GM10266 (cell line): Measurements from ENCODE around the gene ROBO1.

Source experiments
- DNase-seq: peaks from one replicate; pipeline ENCODE4 v3.0.0; 2012; ENCODE audit errors: extremely low spot score
- CTCF ChIP-seq: IDR thresholded peaks from 2 replicates; pipeline ENCODE4 v1.5.1; 2012; ENCODE audit warnings: mild to moderate bottlenecking, low read depth; ENCODE audit not compliant: control insufficient read depth, insufficient read depth; ENCODE audit errors: missing control alignments

ROBO1 gene

GRCh38 chr3:79038636-79039035 lies 729.2 kb downstream of the ROBO1 start:
- DNase-seq, result no peak
- TF ChIP-seq CTCF, result no peak

GRCh38 chr3:79038057-79038456 lies 729.7 kb downstream of the ROBO1 start:
- DNase-seq, result no peak
- TF ChIP-seq CTCF, result no peak

GRCh38 chr3:79032686-79033318 lies 735.0 kb downstream of the ROBO1 start:
- peak; percentile 48 for TF ChIP-seq CTCF
- DNase-seq, result no peak

GRCh38 chr3:79030157-79030556 lies 737.6 kb downstream of the ROBO1 start:
- no peak for TF ChIP-seq CTCF

GRCh38 chr3:79028916-79029315 lies 738.9 kb downstream of the ROBO1 start:
- DNase-seq, result no peak
- no peak for TF ChIP-seq CTCF

More at GRCh38 chr3:79030157-79030556, 737.6 kb downstream of the ROBO1 start:
- no peak for DNase-seq

GRCh38 chr3:79027593-79027992 lies 740.2 kb downstream of the ROBO1 start:
- no peak for DNase-seq
- TF ChIP-seq CTCF, result no peak

- no peak for TF ChIP-seq CTCF
- no peak for DNase-seq
These were observed 747.9 kb downstream of the ROBO1 start for GRCh38 chr3:79019924-79020173.
